Natural killer cell (primary cell): Measurements from ENCODE around the gene AP2B1. TPM values are rescaled to one million over a fixed set of nuclear protein-coding genes. Genes with fewer than 3 reads are reported as not detected.
A peak's percentile ranks its signal among the peaks of the same experiment; 100 is the strongest.

Experiments
- ATAC-seq, 3 donors: fragments of 150-1000 bp in 2 of 3; fragments of 200-7000 bp in 1 of 3; cut with Tn5 transposase; 1 replicate in 1 of 3; 2 replicates in 2 of 3; pipeline ENCODE4 v1.10.0; 2021; ENCODE audit warnings: mild to moderate bottlenecking in 2 of 3, moderate library complexity in 2 of 3
- DNase-seq, 2 donors: peaks; one replicate each; pipeline versions ENCODE4 v3.0.0 to v3.0.0-alpha.2; 2013 to 2021; ENCODE audit warnings: mixed read lengths in 1 of 2
- H3K27ac ChIP-seq: one replicate; pipeline ENCODE4 v1.5.1; 2013; ENCODE audit warnings: mild to moderate bottlenecking, low read length
- H3K27me3 ChIP-seq: one replicate; pipeline ENCODE4 v1.6.1; 2013; ENCODE audit warnings: low read length; ENCODE audit not compliant: control insufficient read depth, insufficient read depth
- H3K36me3 ChIP-seq: one replicate; pipeline ENCODE4 v1.6.1; 2013; ENCODE audit warnings: low read length; ENCODE audit not compliant: control insufficient read depth, insufficient read depth
- H3K4me1 ChIP-seq: one replicate; pipeline ENCODE4 v1.6.1; 2013; ENCODE audit warnings: low read length; ENCODE audit not compliant: control insufficient read depth, insufficient read depth
- H3K4me3 ChIP-seq: one replicate; pipeline ENCODE4 v1.5.1; 2013; ENCODE audit warnings: low read length
- H3K9me3 ChIP-seq: one replicate; pipeline ENCODE4 v1.6.1; 2013; ENCODE audit warnings: low read length; ENCODE audit not compliant: control insufficient read depth, insufficient read depth
- H3K27ac Mint-ChIP-seq, 2 donors: one replicate each; pipeline ENCODE4 v1.8.0; 2022; ENCODE audit warnings: mild to moderate bottlenecking in 2 of 2, mixed read lengths in 2 of 2, moderate library complexity in 1 of 2
- H3K27me3 Mint-ChIP-seq, 2 donors: one replicate each; pipeline ENCODE4 v1.8.0; 2022; ENCODE audit warnings: low read depth in 2 of 2, mixed read lengths in 2 of 2
- H3K36me3 Mint-ChIP-seq: one replicate; pipeline ENCODE4 v1.8.0; 2022; ENCODE audit warnings: mixed read lengths
- H3K4me1 Mint-ChIP-seq, 2 donors: one replicate each; pipeline ENCODE4 v1.8.0; 2022; ENCODE audit warnings: mixed read lengths in 2 of 2
- H3K4me3 Mint-ChIP-seq: one replicate; pipeline ENCODE4 v1.8.0; 2022; ENCODE audit warnings: mild to moderate bottlenecking, moderate library complexity, mixed read lengths
- H3K9me3 Mint-ChIP-seq, 2 donors: one replicate each; pipeline ENCODE4 v1.8.0; 2022; ENCODE audit warnings: mixed read lengths in 2 of 2
- CTCF ChIP-seq: fragments of 200-600 bp; IDR thresholded peaks from one replicate; pipeline ENCODE4 v1.8.0; 2022; ENCODE audit warnings: antibody characterized with exemption
- WGBS: methylation state at CpG from one replicate; pipeline ENCODE4 v1.1.7; 2013; ENCODE audit warnings: missing lambda C conversion rate; ENCODE audit not compliant: insufficient coverage; 5-methylcytosine and 5-hydroxymethylcytosine counted together
- intact Hi-C: fragments of 100-400 bp; cut with micrococcal nuclease; formaldehyde crosslinking; loops from one replicate; pipeline ENCODE4 v1.14.2; 2022
- total RNA-seq, 4 donors: library from RNA; stranded (reverse); fragments of 120-200 nt in 1 of 4; gene quantifications; one replicate each; pipeline versions ENCODE4 v1.2.3 to v1.2.4, GENCODE V29; 2013 to 2022

The AP2B1 gene
- total RNA-seq, 3 donors from 2014 or later (not counting 1 experiment from before 2014, with no cell fraction given) = 111 to 148 (median 139) TPM

GRCh38 chr17:35641032-35641431 is 53.9 kb downstream of the AP2B1 start:
- Histone ChIP-seq H3K27me3 (no peaks in the 10 kb centered on the region), H3K9me3 (no peaks in the 10 kb centered on the region), H3K36me3 (peaks cover 71% of the 10 kb centered on the region), H3K4me1 (no peaks in the 10 kb centered on the region), H3K27ac (no peak overlapping the region), H3K4me3 (no peak overlapping the region)
- no peak for TF ChIP-seq CTCF
- Mint-ChIP-seq H3K4me3 (no peak overlapping the region), H3K9me3 (no peaks in the 10 kb centered on the region), H3K27ac (no peak overlapping the region), H3K4me1 (no peaks in the 10 kb centered on the region), H3K36me3 (peaks cover 17% of the 10 kb centered on the region), H3K27me3 (no peaks in the 10 kb centered on the region)
- no peak for ATAC-seq
- intact Hi-C loops = no loop called here
- WGBS = 100% methylated on average over 4 of the region's 4 CpGs
- DNase-seq = no peak

GRCh38 chr17:35645923-35646322 is 58.8 kb downstream of the AP2B1 start:
- ATAC-seq (no peak), DNase-seq (no peak)
- H3K4me3 Mint-ChIP-seq = no peak overlapping the region
- WGBS = 57% methylated on average over 1 of the region's 2 CpGs
- no peaks in the 10 kb centered on the region for H3K9me3 Mint-ChIP-seq
- H3K27ac Mint-ChIP-seq = no peak overlapping the region
- Histone ChIP-seq H3K36me3 (peaks cover 45% of the 10 kb centered on the region), H3K4me1 (no peaks in the 10 kb centered on the region), H3K9me3 (no peaks in the 10 kb centered on the region), H3K27me3 (no peaks in the 10 kb centered on the region), H3K4me3 (no peak overlapping the region), H3K27ac (no peak overlapping the region)
- no peak for TF ChIP-seq CTCF
- H3K4me1 Mint-ChIP-seq = no peaks in the 10 kb centered on the region
- H3K27me3 Mint-ChIP-seq = no peaks in the 10 kb centered on the region
- H3K36me3 Mint-ChIP-seq = peaks cover 17% of the 10 kb centered on the region
- intact Hi-C loops = no loop called here

GRCh38 chr17:35651467-35651866 is 64.3 kb downstream of the AP2B1 start:
- no peaks in the 10 kb centered on the region for H3K27me3 ChIP-seq
- no peak overlapping the region for H3K4me3 Mint-ChIP-seq
- peaks cover 10 to 19% of the 10 kb centered on the region in 2 donors for H3K4me1 Mint-ChIP-seq
- H3K4me1 ChIP-seq = no peaks in the 10 kb centered on the region
- no peak overlapping the region for H3K4me3 ChIP-seq
- H3K36me3 ChIP-seq = peaks cover 29% of the 10 kb centered on the region
- no peak overlapping the region for H3K27ac ChIP-seq
- H3K27ac Mint-ChIP-seq = peak overlapping the region in 1 of 2 donors; percentile 40
- TF ChIP-seq CTCF = no peak
- no peaks in the 10 kb centered on the region for H3K27me3 Mint-ChIP-seq
- H3K36me3 Mint-ChIP-seq = peaks cover 5% of the 10 kb centered on the region
- intact Hi-C loops = no loop called here
- no CpG with 5 or more reads among the region's 1 CpG for WGBS
- ATAC-seq (no peak), DNase-seq (no peak)
- no peaks in the 10 kb centered on the region for H3K9me3 Mint-ChIP-seq
- no peaks in the 10 kb centered on the region for H3K9me3 ChIP-seq

GRCh38 chr17:35653619-35654361 is 66.7 kb downstream of the AP2B1 start:
- ATAC-seq (no peak), DNase-seq (no peak)
- no peaks in the 10 kb centered on the region for H3K9me3 ChIP-seq
- intact Hi-C loops = no loop called here
- no peaks in the 10 kb centered on the region for H3K9me3 Mint-ChIP-seq
- no peak overlapping the region for H3K4me3 ChIP-seq
- H3K27me3 Mint-ChIP-seq = no peaks in the 10 kb centered on the region
- peaks cover 15 to 19% of the 10 kb centered on the region in 2 donors for H3K4me1 Mint-ChIP-seq
- H3K27ac Mint-ChIP-seq = no peak overlapping the region
- no peak overlapping the region for H3K27ac ChIP-seq
- peaks cover 12% of the 10 kb centered on the region for H3K36me3 Mint-ChIP-seq
- H3K27me3 ChIP-seq = no peaks in the 10 kb centered on the region
- H3K4me1 ChIP-seq = no peaks in the 10 kb centered on the region
- H3K4me3 Mint-ChIP-seq = no peak overlapping the region
- WGBS = 97% methylated on average over 10 of the region's 12 CpGs
- H3K36me3 ChIP-seq = peaks cover 43% of the 10 kb centered on the region
- no peak for TF ChIP-seq CTCF
